ENCODE measurements around the gene C5orf63. TPM values are rescaled to one million over a fixed set of nuclear protein-coding genes. Genes with fewer than 3 reads are reported as not detected.
A peak's percentile ranks its signal among the peaks of the same experiment; 100 is the strongest.

C5orf63 gene
- total and polyA plus RNA-seq, 4 experiments from 2014 or later = 3.4 to 17.9 (median 11.3) TPM

GRCh38 chr5:127031147-127031862 lies 42.0 kb downstream of the C5orf63 start:
- DNase-seq = peak in 2 of 5 donors; percentile 13 to 45
- intact Hi-C loops (cut with micrococcal nuclease) = loop anchor here (2.0 to 10.0 kb wide), 5 partner anchors 59 to 1053 kb away; partner anchors contain the start of gene SLC12A2
- H3K36me3 ChIP-seq (ENCODE audit: insufficient read depth, low read length) = no peaks in the 10 kb centered on the region
- no peaks in the 10 kb centered on the region for H3K27me3 ChIP-seq (ENCODE audit: insufficient read depth, low read length)
- Mint-ChIP-seq H3K4me3 (peak overlapping the region; percentile 84 to 94 (median 89)), H3K27ac (peak overlapping the region in 6 of 7 donors; percentile 35 to 91 (median 76)), H3K36me3 (no peaks in the 10 kb centered on the region), H3K9me3 (no peaks in the 10 kb centered on the region), H3K4me1 (peaks cover 5 to 17% (median 7%) of the 10 kb centered on the region in 4 donors), H3K27me3 (peaks cover 0 to 17% of the 10 kb centered on the region in 2 donors)
- peak overlapping the region; percentile 40 to 85 for H3K4me3 ChIP-seq (ENCODE audit: low read length in 2 of 2)
- ChIA-PET CTCF (ENCODE audit: partially characterized antibody) (interaction anchor here (0.9 to 1.8 kb wide), 4 partner anchors 16 to 254 kb away, joined by 3 to 8 read pairs (median 4); partner anchors contain the start of genes C5orf63 and LMNB1), POLR2A (ENCODE audit: partially characterized antibody) (interaction anchor here (0.9 to 3.5 kb wide), 8 partner anchors 41 to 254 kb away, joined by 3 to 22 read pairs (median 5); partner anchors contain the start of genes C5orf63 and LMNB1)
- H3K9me3 ChIP-seq (ENCODE audit: control insufficient read depth in 1 of 2, low read length in 2 of 2) = no peaks in the 10 kb centered on the region
- peaks cover 16% of the 10 kb centered on the region for H3K4me1 ChIP-seq (ENCODE audit: insufficient read depth, low read length)
- peak overlapping the region; percentile 56 for H3K27ac ChIP-seq (ENCODE audit: low read depth, low read length)

- H3K36me3 ChIP-seq (ENCODE audit: insufficient read depth, low read length) = no peaks in the 10 kb centered on the region
- H3K27me3 Mint-ChIP-seq = peaks cover 0 to 17% of the 10 kb centered on the region in 2 donors
- ChIA-PET POLR2A (ENCODE audit: partially characterized antibody) (interaction anchor here (0.9 to 3.5 kb wide), 9 partner anchors 42 to 253 kb away, joined by 3 to 22 read pairs (median 5); partner anchors contain the start of genes C5orf63 and LMNB1), CTCF (ENCODE audit: partially characterized antibody) (interaction anchor here (0.9 to 1.8 kb wide), 5 partner anchors 17 to 253 kb away, joined by 3 to 8 read pairs (median 3); partner anchors contain the start of genes C5orf63 and LMNB1)
- no peaks in the 10 kb centered on the region for H3K9me3 ChIP-seq (ENCODE audit: control insufficient read depth in 1 of 2, low read length in 2 of 2)
- peaks cover 16% of the 10 kb centered on the region for H3K4me1 ChIP-seq (ENCODE audit: insufficient read depth, low read length)
- peaks cover 5 to 17% (median 7%) of the 10 kb centered on the region in 4 donors for H3K4me1 Mint-ChIP-seq
- intact Hi-C loops (cut with micrococcal nuclease) = loop anchor here (1.0 to 10.0 kb wide), 7 partner anchors 43 to 1054 kb away; partner anchors contain the start of genes C5orf63 and SLC12A2
- peak within 1 kb of the TSS; percentile 35 to 91 (median 77) for H3K27ac Mint-ChIP-seq
- peak within 1 kb of the TSS; percentile 51 to 85 for H3K4me3 ChIP-seq (ENCODE audit: low read length in 2 of 2)
- H3K4me3 Mint-ChIP-seq = peak within 1 kb of the TSS; percentile 89 to 94 (median 90)
- H3K36me3 Mint-ChIP-seq = no peaks in the 10 kb centered on the region
- H3K9me3 Mint-ChIP-seq = no peaks in the 10 kb centered on the region
- H3K27ac ChIP-seq (ENCODE audit: low read depth, low read length) = peak within 1 kb of the TSS; percentile 56
- H3K27me3 ChIP-seq (ENCODE audit: insufficient read depth, low read length) = no peaks in the 10 kb centered on the region
- peak; percentile 92 to 95 (median 94) for DNase-seq
Observed at GRCh38 chr5:127030259-127031146, 42.8 kb downstream of the C5orf63 start, which contains the start of gene MARCHF3. MARCHF3 (minus strand) TSS chr5:127030558; CDS start chr5:126918171, 112,387 bp downstream.

- Histone ChIP-seq H3K4me3 (ENCODE audit: low read length in 2 of 2) (peak overlapping the region; percentile 51 to 85), H3K36me3 (ENCODE audit: insufficient read depth, low read length) (no peaks in the 10 kb centered on the region), H3K27ac (ENCODE audit: low read depth, low read length) (peak overlapping the region; percentile 38), H3K27me3 (ENCODE audit: insufficient read depth, low read length) (no peaks in the 10 kb centered on the region), H3K9me3 (ENCODE audit: control insufficient read depth in 1 of 2, low read length in 2 of 2) (no peaks in the 10 kb centered on the region), H3K4me1 (ENCODE audit: insufficient read depth, low read length) (peaks cover 16% of the 10 kb centered on the region)
- DNase-seq = peak; percentile 40 to 46 (median 44)
- H3K27me3 Mint-ChIP-seq = peaks cover 0 to 17% of the 10 kb centered on the region in 2 donors
- CTCF ChIA-PET (ENCODE audit: partially characterized antibody) = interaction anchor here (1.1 kb wide), 1 partner anchor 21 kb away, joined by 3 read pairs; no protein-coding TSS in a partner anchor
- POLR2A ChIA-PET (ENCODE audit: partially characterized antibody) = interaction anchor here (0.8 to 3.5 kb wide), 4 partner anchors 43 to 252 kb away, joined by 3 to 22 read pairs (median 3); partner anchors contain the start of gene LMNB1
- H3K36me3 Mint-ChIP-seq = no peaks in the 10 kb centered on the region
- peak overlapping the region in 5 of 7 donors; percentile 23 to 88 (median 80) for H3K27ac Mint-ChIP-seq
- peak overlapping the region; percentile 89 to 94 (median 90) for H3K4me3 Mint-ChIP-seq
- peaks cover 5 to 17% (median 7%) of the 10 kb centered on the region in 4 donors for H3K4me1 Mint-ChIP-seq
- intact Hi-C loops (cut with micrococcal nuclease) = loop anchor here (1.0 to 10.0 kb wide), 9 partner anchors 44 to 1055 kb away; partner anchors contain the start of genes C5orf63, PRRC1 and SLC12A2
- no peaks in the 10 kb centered on the region for H3K9me3 Mint-ChIP-seq
Observed at GRCh38 chr5:127029581-127030258, 43.6 kb downstream of the C5orf63 start.

- POLR2A ChIA-PET (ENCODE audit: partially characterized antibody) = interaction anchor here (0.6 to 3.5 kb wide), 5 partner anchors 44 to 251 kb away, joined by 3 to 22 read pairs (median 3); partner anchors contain the start of gene LMNB1
- no peaks in the 10 kb centered on the region for H3K27me3 ChIP-seq (ENCODE audit: insufficient read depth, low read length)
- Mint-ChIP-seq H3K4me3 (peak overlapping the region; percentile 89 to 94 (median 90)), H3K27me3 (peaks cover 0 to 17% of the 10 kb centered on the region in 2 donors), H3K4me1 (peaks cover 5 to 17% (median 7%) of the 10 kb centered on the region in 4 donors), H3K9me3 (no peaks in the 10 kb centered on the region), H3K36me3 (no peaks in the 10 kb centered on the region), H3K27ac (peak overlapping the region in 2 of 7 donors; percentile 23 to 81)
- H3K4me1 ChIP-seq (ENCODE audit: insufficient read depth, low read length) = peaks cover 16% of the 10 kb centered on the region
- no peak overlapping the region for H3K27ac ChIP-seq (ENCODE audit: low read depth, low read length)
- intact Hi-C loops (cut with micrococcal nuclease) = loop anchor here (1.0 to 5.0 kb wide), 2 partner anchors 352 to 488 kb away; partner anchors contain the start of gene PRRC1
- CTCF ChIA-PET (ENCODE audit: partially characterized antibody) = interaction anchor here (1.0 to 1.1 kb wide), 2 partner anchors 20 to 46 kb away, joined by 3 read pairs; no protein-coding TSS in a partner anchor
- no peaks in the 10 kb centered on the region for H3K9me3 ChIP-seq (ENCODE audit: control insufficient read depth in 1 of 2, low read length in 2 of 2)
- DNase-seq = no peak
- no peaks in the 10 kb centered on the region for H3K36me3 ChIP-seq (ENCODE audit: insufficient read depth, low read length)
- H3K4me3 ChIP-seq (ENCODE audit: low read length in 2 of 2) = peak overlapping the region in 1 of 2 donors; percentile 51
Observed at GRCh38 chr5:127028822-127029457, 44.4 kb downstream of the C5orf63 start.

- DNase-seq = no peak
- Mint-ChIP-seq H3K4me1 (peaks cover 5 to 17% (median 7%) of the 10 kb centered on the region in 4 donors), H3K27me3 (peaks cover 0 to 13% of the 10 kb centered on the region in 2 donors), H3K36me3 (no peaks in the 10 kb centered on the region), H3K9me3 (no peaks in the 10 kb centered on the region), H3K27ac (no peak overlapping the region), H3K4me3 (no peak overlapping the region)
- ChIA-PET CTCF (ENCODE audit: partially characterized antibody) (interaction anchor here (1.6 kb wide), 1 partner anchor 17 kb away, joined by 3 read pairs; no protein-coding TSS in a partner anchor), POLR2A (ENCODE audit: partially characterized antibody) (interaction anchor here (1.0 kb wide), 1 partner anchor 174 kb away, joined by 3 read pairs; no protein-coding TSS in a partner anchor)
- intact Hi-C loops (cut with micrococcal nuclease) = loop anchor here (5.0 kb wide), 1 partner anchor 350 kb away; no protein-coding TSS in a partner anchor
- no peak overlapping the region for H3K4me3 ChIP-seq (ENCODE audit: low read length in 2 of 2)
- peaks cover 16% of the 10 kb centered on the region for H3K4me1 ChIP-seq (ENCODE audit: insufficient read depth, low read length)
- no peaks in the 10 kb centered on the region for H3K9me3 ChIP-seq (ENCODE audit: control insufficient read depth in 1 of 2, low read length in 2 of 2)
- no peak overlapping the region for H3K27ac ChIP-seq (ENCODE audit: low read depth, low read length)
- no peaks in the 10 kb centered on the region for H3K36me3 ChIP-seq (ENCODE audit: insufficient read depth, low read length)
- H3K27me3 ChIP-seq (ENCODE audit: insufficient read depth, low read length) = no peaks in the 10 kb centered on the region
Observed at GRCh38 chr5:127027539-127027938, 45.8 kb downstream of the C5orf63 start.
